ENCODE measurements around the gene MAP4. TPM values are rescaled to one million over a fixed set of nuclear protein-coding genes. Genes with fewer than 3 reads are reported as not detected.

MAP4 gene
- polyA plus RNA-seq, 2 of the 4 experiments (the other 2 are of a cell fraction): 77.7 to 98.5 TPM

DNA sequence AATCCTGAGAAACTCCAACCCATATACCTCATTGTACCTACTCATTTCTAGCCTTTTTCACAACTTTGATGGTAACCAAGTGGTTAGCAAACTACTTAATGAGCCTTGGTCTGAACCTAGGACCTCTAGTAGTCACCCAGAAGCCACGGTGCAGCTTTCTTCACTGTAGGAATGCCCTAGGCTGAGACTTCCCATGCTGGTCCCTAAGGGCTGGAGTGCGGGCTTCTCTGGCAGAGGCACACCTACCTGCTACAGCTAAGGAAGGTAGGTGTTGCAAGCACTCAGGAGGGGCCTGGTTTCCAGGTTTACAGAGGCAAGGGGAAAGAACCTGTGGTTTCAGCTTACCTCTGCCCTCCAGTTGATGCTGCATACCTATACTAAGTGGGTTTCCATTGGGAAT, 147.9 kb downstream of the MAP4 start (continued):
- no peak for TF ChIP-seq RNF2 (IDR thresholded peaks at IDR 0.05; ENCODE audit: borderline replicate concordance, low read depth)
- TF ChIP-seq RARB (CRISPR knock-in tag; IDR thresholded peaks at IDR 0.05): no peak
- TF ChIP-seq, protein P1, sequence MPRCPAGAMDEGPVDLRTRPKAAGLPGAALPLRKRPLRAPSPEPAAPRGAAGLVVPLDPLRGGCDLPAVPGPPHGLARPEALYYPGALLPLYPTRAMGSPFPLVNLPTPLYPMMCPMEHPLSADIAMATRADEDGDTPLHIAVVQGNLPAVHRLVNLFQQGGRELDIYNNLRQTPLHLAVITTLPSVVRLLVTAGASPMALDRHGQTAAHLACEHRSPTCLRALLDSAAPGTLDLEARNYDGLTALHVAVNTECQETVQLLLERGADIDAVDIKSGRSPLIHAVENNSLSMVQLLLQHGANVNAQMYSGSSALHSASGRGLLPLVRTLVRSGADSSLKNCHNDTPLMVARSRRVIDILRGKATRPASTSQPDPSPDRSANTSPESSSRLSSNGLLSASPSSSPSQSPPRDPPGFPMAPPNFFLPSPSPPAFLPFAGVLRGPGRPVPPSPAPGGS (IDR thresholded peaks at IDR 0.05): no peak
- no peak for TF ChIP-seq MAFK (IDR thresholded peaks at IDR 0.05; ENCODE audit: partially characterized antibody)
- no peak for TF ChIP-seq ZSCAN20 (CRISPR knock-in tag; IDR thresholded peaks at IDR 0.05)
- TF ChIP-seq EP300 (IDR thresholded peaks at IDR 0.05): no peak
- TF ChIP-seq NFE2L2 (conservative IDR thresholded peaks at IDR 0.05; ENCODE audit: low read length): no peak

DNA sequence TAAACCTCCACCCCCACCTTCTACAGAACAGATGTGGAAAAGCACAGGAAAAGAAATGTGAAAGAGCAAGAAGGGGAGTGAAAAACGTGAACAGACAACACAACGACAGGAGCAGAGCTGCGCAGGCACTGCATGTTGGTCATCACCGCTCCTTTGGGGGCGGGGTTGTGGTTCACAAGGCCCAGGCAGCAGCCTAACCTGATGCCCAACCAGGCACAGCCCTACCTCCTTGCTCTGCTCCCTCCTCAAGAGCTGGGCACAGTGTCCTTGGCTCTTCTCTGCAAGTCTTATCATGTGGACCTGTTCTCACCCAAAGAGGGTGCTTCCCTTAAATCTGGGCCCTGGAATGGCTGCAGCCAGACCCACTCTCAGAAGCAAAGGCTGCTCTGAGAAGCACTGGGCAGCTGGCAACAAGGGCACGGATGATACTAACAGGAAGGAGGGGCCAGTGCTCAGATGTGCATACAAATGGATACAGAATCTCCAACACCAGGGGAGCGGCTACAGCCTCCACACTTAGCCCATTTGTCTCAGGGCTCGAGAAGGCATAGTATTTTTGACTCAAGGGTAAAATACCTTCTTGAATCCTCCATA, 148.7 kb downstream of the MAP4 start:
- POLR2A ChIA-PET: no interaction called here
- DNase-seq (ENCODE audit: low read depth in 1 of 2, low spot score in 1 of 2): no peak
- no peak overlapping the region for H3K27ac ChIP-seq
- TF ChIP-seq NPAS2 (CRISPR knock-in tag; IDR thresholded peaks at IDR 0.05; ENCODE audit: borderline replicate concordance) (no peak), ZFP36 (IDR thresholded peaks at IDR 0.05; ENCODE audit: borderline replicate concordance, partially characterized antibody) (no peak), TFCP2L1 (CRISPR knock-in tag; IDR thresholded peaks at IDR 0.05) (no peak), MAZ (IDR thresholded peaks at IDR 0.05; ENCODE audit: borderline replicate concordance, low read depth, low read length) (no peak), KDM5A (IDR thresholded peaks at IDR 0.05) (no peak), CBX2 (IDR thresholded peaks at IDR 0.05; ENCODE audit: borderline replicate concordance, low read depth) (no peak), CHD2 (IDR thresholded peaks at IDR 0.05; ENCODE audit: low read length, partially characterized antibody) (no peak), CBX8 (IDR thresholded peaks at IDR 0.05) (no peak), EP300 (IDR thresholded peaks at IDR 0.05) (no peak), RAD21 (conservative IDR thresholded peaks at IDR 0.05 in 1 of 2, IDR thresholded peaks at IDR 0.05 in 1 of 2) (no peak)
- no peak for FAIRE-seq
- 88% methylated on average over 8 of the region's 8 CpGs for WGBS (ENCODE audit: missing lambda C conversion rate)
- no peak for ATAC-seq
- H3K4me1 ChIP-seq: no peaks in the 10 kb centered on the region
- H3K4me2 ChIP-seq: no peak overlapping the region
- no peaks in the 10 kb centered on the region for H3K9me3 ChIP-seq
- H3K4me3 ChIP-seq: no peak overlapping the region
- CTCF ChIA-PET: interaction anchor here (1.9 kb wide), 1 partner anchor 284 kb away, joined by 5 read pairs; no protein-coding TSS in a partner anchor

DNA sequence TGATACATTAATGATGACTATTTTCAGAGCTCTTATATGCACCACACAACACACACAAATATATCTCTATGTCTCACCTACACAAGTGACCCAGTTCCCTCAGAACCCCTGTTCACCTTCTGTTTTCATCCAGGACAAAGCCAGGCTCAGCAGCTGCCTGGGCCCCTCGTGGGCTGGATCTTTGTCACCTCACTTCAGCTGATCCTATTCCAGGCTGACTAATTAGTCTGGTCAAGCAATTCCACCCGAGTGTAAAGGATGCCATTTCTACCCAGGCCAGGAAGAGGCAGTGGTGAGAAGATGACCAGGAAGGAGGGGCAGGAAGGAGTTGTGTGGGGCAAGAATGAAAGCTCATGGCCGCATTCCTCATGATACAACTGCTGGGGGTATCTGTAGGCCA, 151.0 kb downstream of the MAP4 start:
- Histone ChIP-seq H3K27ac (no peak overlapping the region), H3K4me2 (no peak overlapping the region), H3K4me1 (no peaks in the 10 kb centered on the region), H3K9me3 (no peaks in the 10 kb centered on the region), H3K4me3 (no peak overlapping the region)
- ChIA-PET CTCF (interaction anchor here (1.1 to 2.3 kb wide), 4 partner anchors 8 to 40 kb away, joined by 3 to 5 read pairs (median 4); no protein-coding TSS in a partner anchor), POLR2A (no interaction called here)
- ATAC-seq: peak; percentile 54 to 55; a peak in 4 of 6 replicates
- DNase-seq (ENCODE audit: low read depth in 1 of 2, low spot score in 1 of 2): no peak
- FAIRE-seq: no peak
- 76% methylated on average over 3 of the region's 3 CpGs for WGBS (ENCODE audit: missing lambda C conversion rate)
- TF ChIP-seq MYC (IDR thresholded peaks at IDR 0.05; ENCODE audit: borderline replicate concordance, low read length) (no peak), CBX2 (IDR thresholded peaks at IDR 0.05; ENCODE audit: borderline replicate concordance, low read depth) (no peak), GATA3 (IDR thresholded peaks at IDR 0.05; ENCODE audit: borderline replicate concordance) (no peak), FOXS1 (CRISPR knock-in tag; IDR thresholded peaks at IDR 0.05) (no peak), FOSL2 (IDR thresholded peaks at IDR 0.05) (no peak), FOSL2 (CRISPR knock-in tag; IDR thresholded peaks at IDR 0.05) (no peak), POLR2AphosphoS2 (conservative IDR thresholded peaks at IDR 0.05; ENCODE audit: low read length) (no peak), RFX5 (IDR thresholded peaks at IDR 0.05) (no peak), BHLHE40 (IDR thresholded peaks at IDR 0.05; ENCODE audit: low read depth, low read length) (no peak), ZNF302 (CRISPR knock-in tag; IDR thresholded peaks at IDR 0.05) (no peak)
- TF ChIP-seq, protein P2, sequence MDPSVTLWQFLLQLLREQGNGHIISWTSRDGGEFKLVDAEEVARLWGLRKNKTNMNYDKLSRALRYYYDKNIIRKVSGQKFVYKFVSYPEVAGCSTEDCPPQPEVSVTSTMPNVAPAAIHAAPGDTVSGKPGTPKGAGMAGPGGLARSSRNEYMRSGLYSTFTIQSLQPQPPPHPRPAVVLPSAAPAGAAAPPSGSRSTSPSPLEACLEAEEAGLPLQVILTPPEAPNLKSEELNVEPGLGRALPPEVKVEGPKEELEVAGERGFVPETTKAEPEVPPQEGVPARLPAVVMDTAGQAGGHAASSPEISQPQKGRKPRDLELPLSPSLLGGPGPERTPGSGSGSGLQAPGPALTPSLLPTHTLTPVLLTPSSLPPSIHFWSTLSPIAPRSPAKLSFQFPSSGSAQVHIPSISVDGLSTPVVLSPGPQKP (IDR thresholded peaks at IDR 0.05; ENCODE audit: low read depth, low read length): no peak
- TF ChIP-seq, protein P3, sequence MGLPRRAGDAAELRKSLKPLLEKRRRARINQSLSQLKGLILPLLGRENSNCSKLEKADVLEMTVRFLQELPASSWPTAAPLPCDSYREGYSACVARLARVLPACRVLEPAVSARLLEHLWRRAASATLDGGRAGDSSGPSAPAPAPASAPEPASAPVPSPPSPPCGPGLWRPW (IDR thresholded peaks at IDR 0.05): no peak
- TF ChIP-seq, protein P4, sequence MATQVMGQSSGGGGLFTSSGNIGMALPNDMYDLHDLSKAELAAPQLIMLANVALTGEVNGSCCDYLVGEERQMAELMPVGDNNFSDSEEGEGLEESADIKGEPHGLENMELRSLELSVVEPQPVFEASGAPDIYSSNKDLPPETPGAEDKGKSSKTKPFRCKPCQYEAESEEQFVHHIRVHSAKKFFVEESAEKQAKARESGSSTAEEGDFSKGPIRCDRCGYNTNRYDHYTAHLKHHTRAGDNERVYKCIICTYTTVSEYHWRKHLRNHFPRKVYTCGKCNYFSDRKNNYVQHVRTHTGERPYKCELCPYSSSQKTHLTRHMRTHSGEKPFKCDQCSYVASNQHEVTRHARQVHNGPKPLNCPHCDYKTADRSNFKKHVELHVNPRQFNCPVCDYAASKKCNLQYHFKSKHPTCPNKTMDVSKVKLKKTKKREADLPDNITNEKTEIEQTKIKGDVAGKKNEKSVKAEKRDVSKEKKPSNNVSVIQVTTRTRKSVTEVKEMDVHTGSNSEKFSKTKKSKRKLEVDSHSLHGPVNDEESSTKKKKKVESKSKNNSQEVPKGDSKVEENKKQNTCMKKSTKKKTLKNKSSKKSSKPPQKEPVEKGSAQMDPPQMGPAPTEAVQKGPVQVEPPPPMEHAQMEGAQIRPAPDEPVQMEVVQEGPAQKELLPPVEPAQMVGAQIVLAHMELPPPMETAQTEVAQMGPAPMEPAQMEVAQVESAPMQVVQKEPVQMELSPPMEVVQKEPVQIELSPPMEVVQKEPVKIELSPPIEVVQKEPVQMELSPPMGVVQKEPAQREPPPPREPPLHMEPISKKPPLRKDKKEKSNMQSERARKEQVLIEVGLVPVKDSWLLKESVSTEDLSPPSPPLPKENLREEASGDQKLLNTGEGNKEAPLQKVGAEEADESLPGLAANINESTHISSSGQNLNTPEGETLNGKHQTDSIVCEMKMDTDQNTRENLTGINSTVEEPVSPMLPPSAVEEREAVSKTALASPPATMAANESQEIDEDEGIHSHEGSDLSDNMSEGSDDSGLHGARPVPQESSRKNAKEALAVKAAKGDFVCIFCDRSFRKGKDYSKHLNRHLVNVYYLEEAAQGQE (IDR thresholded peaks at IDR 0.05): no peak
- TF ChIP-seq, protein P5, sequence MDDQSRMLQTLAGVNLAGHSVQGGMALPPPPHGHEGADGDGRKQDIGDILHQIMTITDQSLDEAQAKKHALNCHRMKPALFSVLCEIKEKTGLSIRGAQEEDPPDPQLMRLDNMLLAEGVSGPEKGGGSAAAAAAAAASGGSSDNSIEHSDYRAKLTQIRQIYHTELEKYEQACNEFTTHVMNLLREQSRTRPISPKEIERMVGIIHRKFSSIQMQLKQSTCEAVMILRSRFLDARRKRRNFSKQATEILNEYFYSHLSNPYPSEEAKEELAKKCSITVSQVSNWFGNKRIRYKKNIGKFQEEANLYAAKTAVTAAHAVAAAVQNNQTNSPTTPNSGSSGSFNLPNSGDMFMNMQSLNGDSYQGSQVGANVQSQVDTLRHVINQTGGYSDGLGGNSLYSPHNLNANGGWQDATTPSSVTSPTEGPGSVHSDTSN (IDR thresholded peaks at IDR 0.05): no peak

All from A549 (cell line).